ENCODE data around the gene ZNF84.

- TF ChIP-seq, protein P1, sequence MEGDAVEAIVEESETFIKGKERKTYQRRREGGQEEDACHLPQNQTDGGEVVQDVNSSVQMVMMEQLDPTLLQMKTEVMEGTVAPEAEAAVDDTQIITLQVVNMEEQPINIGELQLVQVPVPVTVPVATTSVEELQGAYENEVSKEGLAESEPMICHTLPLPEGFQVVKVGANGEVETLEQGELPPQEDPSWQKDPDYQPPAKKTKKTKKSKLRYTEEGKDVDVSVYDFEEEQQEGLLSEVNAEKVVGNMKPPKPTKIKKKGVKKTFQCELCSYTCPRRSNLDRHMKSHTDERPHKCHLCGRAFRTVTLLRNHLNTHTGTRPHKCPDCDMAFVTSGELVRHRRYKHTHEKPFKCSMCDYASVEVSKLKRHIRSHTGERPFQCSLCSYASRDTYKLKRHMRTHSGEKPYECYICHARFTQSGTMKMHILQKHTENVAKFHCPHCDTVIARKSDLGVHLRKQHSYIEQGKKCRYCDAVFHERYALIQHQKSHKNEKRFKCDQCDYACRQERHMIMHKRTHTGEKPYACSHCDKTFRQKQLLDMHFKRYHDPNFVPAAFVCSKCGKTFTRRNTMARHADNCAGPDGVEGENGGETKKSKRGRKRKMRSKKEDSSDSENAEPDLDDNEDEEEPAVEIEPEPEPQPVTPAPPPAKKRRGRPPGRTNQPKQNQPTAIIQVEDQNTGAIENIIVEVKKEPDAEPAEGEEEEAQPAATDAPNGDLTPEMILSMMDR (IDR thresholded peaks at IDR 0.05), result no peak
- no peak for TF ChIP-seq POLR2A (IDR thresholded peaks at IDR 0.05)
Measured at GRCh38 chr12:133083345-133083744, 46.0 kb downstream of the ZNF84 start.
